ENCODE measurements around the gene POLR1A.

Gene POLR1A

GRCh38 chr2:86064006-86064405 is 41.7 kb downstream of the POLR1A start:
- DNase-seq (ENCODE audit: low spot score): no peak

- DNase-seq (ENCODE audit: low spot score): peak; percentile 47
Measured at GRCh38 chr2:86062043-86062442, 43.6 kb downstream of the POLR1A start.

- no peak for DNase-seq (ENCODE audit: low spot score)
Measured at GRCh38 chr2:86056590-86057331, 48.9 kb downstream of the POLR1A start.

- no peak for DNase-seq (ENCODE audit: low spot score)
Measured at GRCh38 chr2:86055314-86055713, 50.4 kb downstream of the POLR1A start.

- DNase-seq (ENCODE audit: low spot score): no peak
Measured at GRCh38 chr2:86054535-86055082, 51.1 kb downstream of the POLR1A start.

GRCh38 chr2:86053166-86053565 is 52.5 kb downstream of the POLR1A start:
- DNase-seq (ENCODE audit: low spot score): no peak

GRCh38 chr2:86052676-86053075 is 53.0 kb downstream of the POLR1A start:
- DNase-seq (ENCODE audit: low spot score): no peak

- no peak for DNase-seq (ENCODE audit: low spot score)
Measured at GRCh38 chr2:86052265-86052664, 53.4 kb downstream of the POLR1A start.

- DNase-seq (ENCODE audit: low spot score): no peak
Measured at GRCh38 chr2:86050301-86050700, 55.4 kb downstream of the POLR1A start.

GRCh38 chr2:86049529-86049928 is 56.2 kb downstream of the POLR1A start:
- no peak for DNase-seq (ENCODE audit: low spot score)

- no peak for DNase-seq (ENCODE audit: low spot score)
Measured at GRCh38 chr2:86048888-86049287, 56.8 kb downstream of the POLR1A start.

- DNase-seq (ENCODE audit: low spot score): no peak
Measured at GRCh38 chr2:86048383-86048701, 57.3 kb downstream of the POLR1A start.

GRCh38 chr2:86047575-86048382 is 57.9 kb downstream of the POLR1A start:
- DNase-seq (ENCODE audit: low spot score): no peak

GRCh38 chr2:86045541-86045940 is 60.1 kb downstream of the POLR1A start:
- DNase-seq (ENCODE audit: low spot score): no peak

GRCh38 chr2:86044614-86045013 is 61.1 kb downstream of the POLR1A start:
- no peak for DNase-seq (ENCODE audit: low spot score)

- DNase-seq (ENCODE audit: low spot score): no peak
Measured at GRCh38 chr2:86044045-86044444, 61.6 kb downstream of the POLR1A start.

GRCh38 chr2:86042256-86043168 is 63.2 kb downstream of the POLR1A start:
- no peak for DNase-seq (ENCODE audit: low spot score)

GRCh38 chr2:86039963-86040655 is 65.6 kb downstream of the POLR1A start:
- DNase-seq (ENCODE audit: low spot score): no peak

- no peak for DNase-seq (ENCODE audit: low spot score)
Measured at GRCh38 chr2:86039178-86039962, 66.3 kb downstream of the POLR1A start.

GRCh38 chr2:86038291-86039081 is 67.2 kb downstream of the POLR1A start:
- no peak for DNase-seq (ENCODE audit: low spot score)

All from hepatic stellate cell (primary cell).